HepG2 (cell line): ENCODE data around the gene CABLES2.

ENCODE experiments used
- ELK4 ChIP-seq: sonication (generic); formaldehyde crosslinking; IDR thresholded peaks from 2 replicates; pipeline ENCODE4 v1.9.0; 2021; ENCODE audit warnings: missing genetic modification reagents, borderline replicate concordance
- FUBP1 ChIP-seq: sonication (generic); formaldehyde crosslinking; IDR thresholded peaks from 2 replicates; pipeline ENCODE4 v1.5.1; 2020; ENCODE audit warnings: missing genetic modification reagents, mild to moderate bottlenecking, borderline replicate concordance
- GLI4 ChIP-seq: sonication (generic); formaldehyde crosslinking; IDR thresholded peaks from 2 replicates; pipeline ENCODE4 v1.5.1; 2020; ENCODE audit warnings: missing genetic modification reagents, mild to moderate bottlenecking, moderate library complexity, borderline replicate concordance
- JUN ChIP-seq: sonication (generic); formaldehyde crosslinking; IDR thresholded peaks from 2 replicates; pipeline ENCODE4 v1.4.0; 2020; ENCODE audit warnings: mild to moderate bottlenecking, missing genetic modification reagents
- NFKB2 ChIP-seq: sonication (generic); formaldehyde crosslinking; IDR thresholded peaks from 2 replicates; pipeline ENCODE4 v1.4.0; 2020; ENCODE audit warnings: missing genetic modification reagents, borderline replicate concordance
- SALL2 ChIP-seq: sonication (generic); formaldehyde crosslinking; IDR thresholded peaks from 2 replicates; pipeline ENCODE4 v1.8.1; 2023; ENCODE audit warnings: mild to moderate bottlenecking, missing genetic modification reagents, inconsistent platforms
- TAF1 ChIP-seq: sonication (generic); formaldehyde crosslinking; IDR thresholded peaks from 2 replicates; pipeline ENCODE4 v1.4.0; 2020; ENCODE audit warnings: missing genetic modification reagents
- TRIM24 ChIP-seq: sonication (generic); formaldehyde crosslinking; IDR thresholded peaks from 2 replicates; pipeline ENCODE4 v1.8.0; 2022; ENCODE audit warnings: mild to moderate bottlenecking, missing genetic modification reagents
- ZNF782 ChIP-seq: sonication (generic); formaldehyde crosslinking; IDR thresholded peaks from 2 replicates; pipeline ENCODE4 v1.4.0; 2020; ENCODE audit warnings: missing genetic modification reagents, mild to moderate bottlenecking, borderline replicate concordance
- TF ChIP-seq, protein P1 (sequence below): sonication (generic); formaldehyde crosslinking; IDR thresholded peaks from 2 replicates; pipeline ENCODE4 v1.5.0; 2020; ENCODE audit warnings: mild to moderate bottlenecking, missing genetic modification reagents, moderate library complexity

DNA sequence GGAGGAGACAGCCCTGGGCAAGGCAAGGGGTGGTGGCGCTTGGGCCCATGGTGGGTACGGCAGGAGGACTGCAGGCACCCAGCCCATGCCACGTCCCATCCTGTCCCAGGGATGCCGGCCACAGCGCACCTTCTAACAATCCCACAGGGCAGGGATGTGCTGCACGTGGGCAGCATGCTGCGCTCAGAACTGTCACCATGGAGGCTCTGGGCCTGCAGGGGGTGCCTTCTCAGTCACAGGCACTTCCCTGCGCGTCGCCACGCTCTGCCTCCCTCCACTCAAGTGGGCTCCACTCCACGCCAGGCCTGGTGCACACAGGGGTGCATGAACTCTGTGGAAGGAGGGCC lies 2.4 kb downstream of the CABLES2 start:
- TF ChIP-seq TRIM24 = no peak
- TF ChIP-seq, protein P1, sequence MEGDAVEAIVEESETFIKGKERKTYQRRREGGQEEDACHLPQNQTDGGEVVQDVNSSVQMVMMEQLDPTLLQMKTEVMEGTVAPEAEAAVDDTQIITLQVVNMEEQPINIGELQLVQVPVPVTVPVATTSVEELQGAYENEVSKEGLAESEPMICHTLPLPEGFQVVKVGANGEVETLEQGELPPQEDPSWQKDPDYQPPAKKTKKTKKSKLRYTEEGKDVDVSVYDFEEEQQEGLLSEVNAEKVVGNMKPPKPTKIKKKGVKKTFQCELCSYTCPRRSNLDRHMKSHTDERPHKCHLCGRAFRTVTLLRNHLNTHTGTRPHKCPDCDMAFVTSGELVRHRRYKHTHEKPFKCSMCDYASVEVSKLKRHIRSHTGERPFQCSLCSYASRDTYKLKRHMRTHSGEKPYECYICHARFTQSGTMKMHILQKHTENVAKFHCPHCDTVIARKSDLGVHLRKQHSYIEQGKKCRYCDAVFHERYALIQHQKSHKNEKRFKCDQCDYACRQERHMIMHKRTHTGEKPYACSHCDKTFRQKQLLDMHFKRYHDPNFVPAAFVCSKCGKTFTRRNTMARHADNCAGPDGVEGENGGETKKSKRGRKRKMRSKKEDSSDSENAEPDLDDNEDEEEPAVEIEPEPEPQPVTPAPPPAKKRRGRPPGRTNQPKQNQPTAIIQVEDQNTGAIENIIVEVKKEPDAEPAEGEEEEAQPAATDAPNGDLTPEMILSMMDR = no peak
- no peak for TF ChIP-seq ZNF782
- TF ChIP-seq NFKB2 (CRISPR knock-in tag) = no peak
- TF ChIP-seq SALL2 (CRISPR knock-in tag) = no peak
- TF ChIP-seq JUN = no peak
- TF ChIP-seq TAF1 = no peak
- no peak for TF ChIP-seq FUBP1 (CRISPR knock-in tag)
- no peak for TF ChIP-seq GLI4 (CRISPR knock-in tag)
- no peak for TF ChIP-seq ELK4 (CRISPR knock-in tag)
